SK-N-MC (cell line): ENCODE data around the gene PARD3B.

ENCODE experiments used
- DNase-seq: peaks from one replicate; pipeline ENCODE4 v3.0.0-alpha.2; 2011; ENCODE audit warnings: low read depth, low spot score
- H3K27ac ChIP-seq: fragments of 200-600 bp; sonication (generic); 2 replicates; pipeline ENCODE4 v1.5.1; 2016; ENCODE audit warnings: mixed run types
- H3K36me3 ChIP-seq: fragments of 200-600 bp; sonication (generic); 2 replicates; pipeline ENCODE4 v1.6.1; 2017; ENCODE audit warnings: antibody characterized with exemption, low read length, mixed read lengths; ENCODE audit not compliant: insufficient read depth
- H3K4me3 ChIP-seq: fragments of 200-600 bp; sonication (generic); 2 replicates; pipeline ENCODE4 v1.5.1; 2016
- H3K9ac ChIP-seq: fragments of 200-600 bp; sonication (generic); 2 replicates; pipeline ENCODE4 v1.8.0; 2017; ENCODE audit warnings: mixed run types, mixed read lengths; ENCODE audit not compliant: insufficient read length
- H3K9me3 ChIP-seq: fragments of 200-600 bp; sonication (generic); 2 replicates; pipeline ENCODE4 v1.6.1; 2017; ENCODE audit warnings: low read depth, mild to moderate bottlenecking, antibody characterized with exemption, low read length, moderate library complexity, mixed read lengths
- EZH2 ChIP-seq: fragments of 200-600 bp; sonication (generic); IDR thresholded peaks from one replicate; pipeline ENCODE4 v1.6.1; 2017; ENCODE audit warnings: antibody characterized with exemption
- FOXP2 ChIP-seq: optimal IDR thresholded peaks from 2 replicates; pipeline ENCODE3; 2011; ENCODE audit warnings: mild to moderate bottlenecking, moderate library complexity; ENCODE audit not compliant: insufficient read depth; ENCODE audit errors: extremely low read length, control extremely low read depth
- POLR2AphosphoS5 ChIP-seq: IDR thresholded peaks from 2 replicates; pipeline ENCODE4 v1.6.1; 2012; ENCODE audit warnings: mild to moderate bottlenecking, low read depth, low read length, borderline replicate concordance

PARD3B gene

GRCh38 chr2:205464681-205465080 is 919.4 kb downstream of the PARD3B start:
- H3K36me3 ChIP-seq, result no peaks in the 10 kb centered on the region
- TF ChIP-seq FOXP2 (no peak), POLR2AphosphoS5 (no peak), EZH2 (no peak)

GRCh38 chr2:205465791-205466190 is 920.5 kb downstream of the PARD3B start:
- Histone ChIP-seq H3K27ac (no peak overlapping the region), H3K4me3 (no peak overlapping the region)
- no peak for TF ChIP-seq POLR2AphosphoS5
- no peak for TF ChIP-seq EZH2
- TF ChIP-seq FOXP2, result no peak

More at GRCh38 chr2:205464681-205465080, 919.4 kb downstream of the PARD3B start:
- H3K27ac ChIP-seq, result no peak overlapping the region
- DNase-seq, result no peak
- H3K9me3 ChIP-seq, result no peaks in the 10 kb centered on the region
- H3K4me3 ChIP-seq, result no peak overlapping the region
- no peak overlapping the region for H3K9ac ChIP-seq

GRCh38 chr2:205471776-205472175 is 926.5 kb downstream of the PARD3B start:
- no peak for TF ChIP-seq FOXP2
- H3K36me3 ChIP-seq, result no peaks in the 10 kb centered on the region
- H3K4me3 ChIP-seq, result no peak overlapping the region
- H3K9ac ChIP-seq, result no peak overlapping the region
- H3K27ac ChIP-seq, result no peak overlapping the region
- DNase-seq, result no peak
- H3K9me3 ChIP-seq, result no peaks in the 10 kb centered on the region

More at GRCh38 chr2:205465791-205466190, 920.5 kb downstream of the PARD3B start:
- DNase-seq, result no peak
- Histone ChIP-seq H3K36me3 (no peaks in the 10 kb centered on the region), H3K9ac (no peak overlapping the region), H3K9me3 (no peaks in the 10 kb centered on the region)

- H3K9ac ChIP-seq, result no peak overlapping the region
- TF ChIP-seq FOXP2, result no peak
- TF ChIP-seq EZH2, result no peak
- no peak for TF ChIP-seq POLR2AphosphoS5
- no peaks in the 10 kb centered on the region for H3K9me3 ChIP-seq
- no peak for DNase-seq
- H3K4me3 ChIP-seq, result no peak overlapping the region
- H3K27ac ChIP-seq, result no peak overlapping the region
- H3K36me3 ChIP-seq, result no peaks in the 10 kb centered on the region
These were observed 928.5 kb downstream of the PARD3B start for GRCh38 chr2:205473791-205474190.

- DNase-seq, result no peak
- Histone ChIP-seq H3K36me3 (no peaks in the 10 kb centered on the region), H3K9ac (no peak overlapping the region), H3K4me3 (no peak overlapping the region), H3K27ac (no peak overlapping the region), H3K9me3 (no peaks in the 10 kb centered on the region)
- no peak for TF ChIP-seq POLR2AphosphoS5
- TF ChIP-seq FOXP2, result no peak
- no peak for TF ChIP-seq EZH2
These were observed 929.6 kb downstream of the PARD3B start for GRCh38 chr2:205474741-205475415.

- no peaks in the 10 kb centered on the region for H3K36me3 ChIP-seq
- H3K9ac ChIP-seq, result no peak overlapping the region
- no peak for TF ChIP-seq FOXP2
- no peak for TF ChIP-seq EZH2
- no peak for TF ChIP-seq POLR2AphosphoS5
- DNase-seq, result no peak
- H3K27ac ChIP-seq, result no peak overlapping the region
- H3K9me3 ChIP-seq, result no peaks in the 10 kb centered on the region
- no peak overlapping the region for H3K4me3 ChIP-seq
These were observed 930.1 kb downstream of the PARD3B start for GRCh38 chr2:205475416-205475768.

GRCh38 chr2:205477016-205477705 is 931.9 kb downstream of the PARD3B start:
- Histone ChIP-seq H3K36me3 (no peaks in the 10 kb centered on the region), H3K27ac (no peak overlapping the region), H3K4me3 (no peak overlapping the region), H3K9me3 (no peaks in the 10 kb centered on the region), H3K9ac (no peak overlapping the region)
- TF ChIP-seq POLR2AphosphoS5 (no peak), FOXP2 (no peak), EZH2 (no peak)
- no peak for DNase-seq

GRCh38 chr2:205481861-205482260 is 936.6 kb downstream of the PARD3B start:
- Histone ChIP-seq H3K9me3 (no peaks in the 10 kb centered on the region), H3K36me3 (no peaks in the 10 kb centered on the region), H3K4me3 (no peak overlapping the region), H3K9ac (no peak overlapping the region), H3K27ac (no peak overlapping the region)
- no peak for DNase-seq
- TF ChIP-seq POLR2AphosphoS5 (no peak), EZH2 (no peak), FOXP2 (no peak)
